HepG2 (cell line): ENCODE results near the gene TSC22D1. TPM values are rescaled to one million over a fixed set of nuclear protein-coding genes. Genes with fewer than 3 reads are reported as not detected.

Source experiments
- ATAC-seq: fragments of 200-7000 bp; cut with Tn5 transposase; 3 replicates; pipeline ENCODE4 v1.9.1; 2020; ENCODE audit warnings: mild to moderate bottlenecking, moderate library complexity
- BruUV-seq: library from RNA; stranded (reverse); fragments of 400-500 nt; replicated peaks from 2 replicates; lab custom pipeline; 2021; lab: Mats Ljungman, UMichigan
- CTCF ChIA-PET: fragments of 300-600 bp; formaldehyde crosslinking; extraction: SDS; loops from one replicate; lab custom pipeline; 2021; ENCODE audit warnings: low total read pairs, inconsistent platforms, low intra/inter-chr PET ratio; lab: Yijun Ruan, JAX
- POLR2A ChIA-PET: fragments of 350-600 bp; sonication (Branson Sonifier 250); formaldehyde crosslinking; loops from one replicate; lab custom pipeline; 2020; ENCODE audit warnings: antibody characterized with exemption, inconsistent platforms; lab: Yijun Ruan, JAX
- DNase-seq: peaks from one replicate; pipeline ENCODE4 v3.0.0-alpha.2; 2015; ENCODE audit warnings: low spot score
- FAIRE-seq: peaks from 3 replicates; lab custom pipeline; 2011; peaks lifted over from hg19 to GRCh38; lab: Jason Lieb, UNC
- H2AFZ ChIP-seq: one replicate; pipeline ENCODE4 v1.6.1; 2011; ENCODE audit warnings: low read length, inconsistent platforms
- H3K27ac ChIP-seq: fragments of 300-600 bp; 3 replicates; pipeline ENCODE4 v1.8.0; 2011; ENCODE audit warnings: mixed run types, mild to moderate bottlenecking, mixed read lengths, low read length, inconsistent platforms; ENCODE audit not compliant: insufficient read depth; ENCODE audit errors: extremely low read length
- H3K27me3 ChIP-seq, 2 experiments: fragments of 200-600 bp in 1 of 2; 2 replicates in 1 of 2; 3 replicates in 1 of 2; pipeline versions ENCODE4 v1.6.0 to v1.8.0; 2011; ENCODE audit warnings: low read length in 2 of 2, mild to moderate bottlenecking in 2 of 2, moderate library complexity in 2 of 2, inconsistent platforms in 1 of 2; ENCODE audit not compliant: insufficient read depth in 2 of 2, control insufficient read depth in 1 of 2
- H3K36me3 ChIP-seq, 2 experiments: fragments of 200-600 bp in 1 of 2; replicated peaks in 1 of 2; 2 replicates in 1 of 2; 3 replicates in 1 of 2; pipeline versions ENCODE4 v1.5.1 to v1.8.0; 2011; ENCODE audit warnings: low read length in 2 of 2, inconsistent platforms in 1 of 2; ENCODE audit not compliant: insufficient read depth in 2 of 2, control insufficient read depth in 1 of 2
- H3K4me1 ChIP-seq: 2 replicates; pipeline ENCODE4 v1.5.1; 2012; ENCODE audit warnings: low read length, inconsistent platforms; ENCODE audit not compliant: insufficient read depth
- H3K4me2 ChIP-seq: 2 replicates; pipeline ENCODE4 v1.6.0; 2011; ENCODE audit warnings: low read depth, low read length, inconsistent platforms
- H3K4me3 ChIP-seq, 3 experiments: fragments of 200-600 bp in 1 of 3; sonication (generic), shearing (Covaris generic) in 1 of 3; replicated peaks in 1 of 3; 2 replicates each; pipeline ENCODE4 v1.5.1; 2011 to 2016; ENCODE audit warnings: low read length in 3 of 3, inconsistent platforms in 2 of 3, low read depth in 2 of 3, mild to moderate bottlenecking in 2 of 3, control low read depth in 1 of 3, mixed read lengths in 1 of 3; ENCODE audit not compliant: insufficient read depth in 1 of 3
- H3K79me2 ChIP-seq: one replicate; pipeline ENCODE4 v1.6.1; 2011; ENCODE audit warnings: low read length, inconsistent platforms; ENCODE audit not compliant: insufficient read depth
- H3K9ac ChIP-seq: 2 replicates; pipeline ENCODE4 v1.6.0; 2011; ENCODE audit warnings: mild to moderate bottlenecking, low read depth, low read length, inconsistent platforms; ENCODE audit not compliant: insufficient read depth
- H3K9me3 ChIP-seq: 2 replicates; pipeline ENCODE4 v1.5.1; 2012; ENCODE audit warnings: mild to moderate bottlenecking, low read length
- H4K20me1 ChIP-seq: 2 replicates; pipeline ENCODE4 v1.6.0; 2011; ENCODE audit warnings: inconsistent platforms, mild to moderate bottlenecking, low read length, moderate library complexity; ENCODE audit not compliant: insufficient read depth
- IRX3 ChIP-seq: sonication (generic); formaldehyde crosslinking; IDR thresholded peaks from 2 replicates; pipeline ENCODE4 v1.8.1; 2023; ENCODE audit warnings: mild to moderate bottlenecking, low read depth, missing genetic modification reagents, borderline replicate concordance
- PHF20 ChIP-seq: sonication (generic); formaldehyde crosslinking; IDR thresholded peaks from 2 replicates; pipeline ENCODE4 v1.5.0; 2020; ENCODE audit warnings: mild to moderate bottlenecking, missing genetic modification reagents
- PRDM10 ChIP-seq: sonication (generic); formaldehyde crosslinking; IDR thresholded peaks from 2 replicates; pipeline ENCODE4 v1.4.0; 2020; ENCODE audit warnings: low read depth, missing genetic modification reagents
- ZFP37 ChIP-seq: sonication (generic); formaldehyde crosslinking; IDR thresholded peaks from 2 replicates; pipeline ENCODE4 v1.4.0; 2020; ENCODE audit warnings: missing genetic modification reagents, borderline replicate concordance
- ZNF644 ChIP-seq: IDR thresholded peaks from 2 replicates; pipeline ENCODE4 v1.6.1; 2016; ENCODE audit warnings: low read depth
- WGBS: methylation state at CpG from one replicate; pipeline ENCODE4 v1.1.6; 2017; ENCODE audit warnings: low lambda C conversion rate; 5-methylcytosine and 5-hydroxymethylcytosine counted together
- in situ Hi-C: cut with HindIII; loops from 2 replicates; pipeline ENCODE4 v1.10.0; 2017; ENCODE audit warnings: low pct_unique_long_range_greater_than_20kb; ENCODE audit not compliant: extremely low pct_ligation_motif_present
- intact Hi-C: fragments of 100-400 bp; cut with micrococcal nuclease; formaldehyde crosslinking; loops from one replicate; pipeline ENCODE4 v1.10.0; 2022; ENCODE audit not compliant: unreplicated experiment
- polyA plus RNA-seq, 8 experiments: library from polyadenylated mRNA; depleted of rRNA in 3 of 8; stranded (reverse) in 7 of 8; unstranded in 1 of 8; fragments of >200 nt; fragmentation: Illumina TruSeq in 4 of 8; extraction: Trizol in 4 of 8; gene quantifications; 2 replicates each; pipeline versions ENCODE4 v1.2.1 to v1.2.3, GENCODE V29; 2011 to 2016; ENCODE audit warnings: low read depth in 4 of 8, missing spikeins in 1 of 8, mixed read lengths in 1 of 8; ENCODE audit not compliant: insufficient read depth in 1 of 8
- total RNA-seq, 5 experiments: library from RNA; depleted of rRNA; stranded (reverse); fragments of >200 nt; fragmentation: Illumina TruSeq; extraction: Trizol; gene quantifications; 2 replicates each; pipeline ENCODE4 v1.2.3, GENCODE V29; 2016; ENCODE audit warnings: low read depth in 1 of 5

The TSC22D1 gene
- total and polyA plus RNA-seq, 2 of the 13 experiments (the other 11 are each of a cell fraction or from before 2014, with no cell fraction given), result 18.4 to 35.7 TPM

DNA sequence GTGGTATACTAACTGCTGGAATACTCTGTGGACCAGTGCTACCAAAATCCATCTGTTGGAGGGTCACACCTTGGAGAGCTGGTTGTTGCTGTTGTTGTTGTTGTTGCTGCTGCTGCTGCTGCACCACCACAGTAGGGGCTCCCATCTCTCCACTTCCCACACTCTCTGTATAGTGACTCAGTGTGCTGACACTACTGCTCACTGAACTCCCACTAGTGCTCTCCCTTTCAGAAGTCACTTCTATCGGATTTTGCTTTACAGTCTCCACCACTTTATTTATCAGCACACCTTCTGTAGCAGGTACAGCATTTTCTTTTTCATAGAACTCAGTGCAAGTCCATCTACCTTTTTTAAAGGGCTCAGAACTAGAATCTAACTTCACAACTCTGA is 1.7 kb downstream of the TSC22D1 start (continued):
- TF ChIP-seq IRX3, result no peak

- ChIA-PET CTCF (no interaction called here), POLR2A (no interaction called here)
- Histone ChIP-seq H3K27ac (no peak overlapping the region), H3K4me3 (no peak overlapping the region), H3K79me2 (no peaks in the 10 kb centered on the region), H3K36me3 (no peaks in the 10 kb centered on the region), H3K4me2 (no peak overlapping the region), H2AFZ (no peak overlapping the region), H3K9me3 (no peaks in the 10 kb centered on the region), H4K20me1 (no peaks in the 10 kb centered on the region), H3K27me3 (no peaks in the 10 kb centered on the region; a peak in 1 of 5 replicates), H3K4me1 (peaks cover 47% of the 10 kb centered on the region), H3K9ac (no peak overlapping the region)
- DNase-seq, result peak; percentile 11
- BruUV-seq, result no TSS peak
- TF ChIP-seq PRDM10 (CRISPR knock-in tag) (no peak), ZNF644 (0 out of 2 replicates have a peak, but pooled peaks have one; percentile 40), PHF20 (CRISPR knock-in tag) (no peak), ZFP37 (CRISPR knock-in tag) (no peak)
- in situ Hi-C loops, result no loop called here
- intact Hi-C loops, result no loop called here
- FAIRE-seq, result peak; percentile 77
- peak; percentile 36 for ATAC-seq
- WGBS, result 100% methylated on average over 1 of the region's 4 CpGs
These were observed 2.2 kb downstream of the TSC22D1 start for GRCh38 chr13:44573790-44574465.
